ENCODE data around the gene GRHL1.

Gene GRHL1

DNA sequence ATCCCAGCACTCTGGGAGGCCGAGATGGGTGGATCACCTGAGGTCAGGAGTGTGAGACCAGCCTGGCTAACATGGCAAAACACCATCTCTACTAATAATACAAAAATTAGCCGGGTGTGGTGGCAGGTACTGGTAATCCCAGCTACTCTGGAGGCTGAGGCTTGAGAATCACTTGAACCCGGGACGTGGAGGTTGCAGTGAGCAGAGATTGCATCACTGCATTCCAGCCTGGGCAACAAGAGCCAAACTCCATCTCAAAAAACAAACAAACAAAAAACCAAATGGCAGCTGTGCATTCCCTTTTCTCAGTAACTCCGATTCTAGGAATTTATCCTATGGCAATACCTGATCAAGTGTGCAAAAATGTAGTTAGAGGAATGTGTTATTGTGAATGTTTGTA is 4.7 kb upstream of the GRHL1 start:
- DNase-seq (ENCODE audit: low read depth), result no peak
- no peak overlapping the region for H3K4me3 ChIP-seq (ENCODE audit: low read length)
- TF ChIP-seq, protein P1, sequence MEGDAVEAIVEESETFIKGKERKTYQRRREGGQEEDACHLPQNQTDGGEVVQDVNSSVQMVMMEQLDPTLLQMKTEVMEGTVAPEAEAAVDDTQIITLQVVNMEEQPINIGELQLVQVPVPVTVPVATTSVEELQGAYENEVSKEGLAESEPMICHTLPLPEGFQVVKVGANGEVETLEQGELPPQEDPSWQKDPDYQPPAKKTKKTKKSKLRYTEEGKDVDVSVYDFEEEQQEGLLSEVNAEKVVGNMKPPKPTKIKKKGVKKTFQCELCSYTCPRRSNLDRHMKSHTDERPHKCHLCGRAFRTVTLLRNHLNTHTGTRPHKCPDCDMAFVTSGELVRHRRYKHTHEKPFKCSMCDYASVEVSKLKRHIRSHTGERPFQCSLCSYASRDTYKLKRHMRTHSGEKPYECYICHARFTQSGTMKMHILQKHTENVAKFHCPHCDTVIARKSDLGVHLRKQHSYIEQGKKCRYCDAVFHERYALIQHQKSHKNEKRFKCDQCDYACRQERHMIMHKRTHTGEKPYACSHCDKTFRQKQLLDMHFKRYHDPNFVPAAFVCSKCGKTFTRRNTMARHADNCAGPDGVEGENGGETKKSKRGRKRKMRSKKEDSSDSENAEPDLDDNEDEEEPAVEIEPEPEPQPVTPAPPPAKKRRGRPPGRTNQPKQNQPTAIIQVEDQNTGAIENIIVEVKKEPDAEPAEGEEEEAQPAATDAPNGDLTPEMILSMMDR (IDR thresholded peaks at IDR 0.05; ENCODE audit: insufficient read depth, low read depth, low read length, missing control alignments), result no peak

DNA sequence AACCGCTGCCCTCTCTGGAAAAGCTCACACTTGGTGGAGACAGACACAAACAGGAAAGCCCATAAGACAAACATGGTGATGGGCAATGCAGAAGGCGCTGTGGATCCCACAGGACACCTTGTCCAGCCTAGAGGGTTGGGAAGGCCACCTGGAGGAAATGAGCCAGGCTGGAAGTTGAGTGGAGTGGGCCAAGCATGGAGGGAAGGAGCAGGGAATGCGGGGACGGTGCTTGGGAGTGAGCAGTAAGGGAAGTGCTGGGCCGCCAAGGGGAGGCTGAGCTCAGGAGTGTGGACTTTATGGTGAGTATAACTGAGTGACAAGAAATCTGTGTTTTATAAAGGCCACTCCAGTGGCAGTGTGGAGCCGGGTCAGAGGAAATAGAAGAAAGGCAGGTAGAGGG is 2.8 kb upstream of the GRHL1 start:
- TF ChIP-seq, protein P1 (IDR thresholded peaks at IDR 0.05; ENCODE audit: insufficient read depth, low read depth, low read length, missing control alignments), result no peak
- DNase-seq (ENCODE audit: low read depth), result no peak
- H3K4me3 ChIP-seq (ENCODE audit: low read length), result no peak overlapping the region

- no peak for DNase-seq (ENCODE audit: low read depth)
- TF ChIP-seq, protein P1 (IDR thresholded peaks at IDR 0.05; ENCODE audit: insufficient read depth, low read depth, low read length, missing control alignments), result no peak
- H3K4me3 ChIP-seq (ENCODE audit: low read length), result no peak overlapping the region
Observed at GRCh38 chr2:9949239-9949991, 2.1 kb upstream of the GRHL1 start.

- H3K4me3 ChIP-seq (ENCODE audit: low read length), result no peak overlapping the region
- TF ChIP-seq, protein P1 (IDR thresholded peaks at IDR 0.05; ENCODE audit: insufficient read depth, low read depth, low read length, missing control alignments), result no peak
- DNase-seq (ENCODE audit: low read depth), result no peak
Observed at GRCh38 chr2:9949992-9950520, 1.4 kb upstream of the GRHL1 start.

DNA sequence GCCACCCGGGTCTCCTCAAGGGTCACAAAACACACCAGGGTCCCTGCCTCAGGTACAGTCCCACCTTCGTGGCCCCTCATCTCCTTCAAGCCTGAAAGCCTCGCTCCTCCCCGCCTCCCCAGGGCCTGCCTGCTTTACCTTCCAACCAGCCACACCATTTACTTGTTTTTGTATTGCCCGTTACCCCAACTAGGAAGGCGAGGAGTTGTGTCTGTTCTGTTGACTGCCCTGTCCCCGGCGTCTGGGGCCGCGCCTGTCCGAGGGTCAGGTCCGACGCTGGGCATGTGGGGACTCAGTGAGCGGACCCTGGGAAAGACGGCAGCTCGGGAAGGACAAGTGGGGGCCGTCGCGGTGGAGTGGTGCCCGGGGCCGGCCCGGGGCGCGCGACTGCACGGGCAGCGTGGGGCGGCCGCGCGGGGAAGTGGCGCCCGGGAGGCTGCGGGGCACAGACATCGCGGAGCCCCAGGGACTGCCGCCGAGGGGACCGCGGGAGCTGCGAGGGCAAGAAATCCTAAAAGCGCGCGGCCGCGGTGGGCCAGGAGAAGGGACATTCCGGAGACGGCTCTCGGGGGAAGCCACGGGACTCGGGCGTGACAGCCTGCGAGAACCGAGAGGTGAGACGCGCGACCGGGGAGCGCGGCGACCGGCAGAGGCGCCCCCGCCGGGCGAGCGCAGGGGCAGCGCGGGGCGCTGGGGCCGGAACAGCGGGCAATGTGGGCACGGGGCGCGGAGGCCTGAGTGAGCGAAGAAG is 797 bp upstream of the GRHL1 start:
- H3K4me3 ChIP-seq (ENCODE audit: low read length), result peak overlapping the region; percentile 50
- TF ChIP-seq, protein P1 (IDR thresholded peaks at IDR 0.05; ENCODE audit: insufficient read depth, low read depth, low read length, missing control alignments), result no peak
- DNase-seq (ENCODE audit: low read depth), result peak; percentile 44

- no peak for DNase-seq (ENCODE audit: low read depth)
- TF ChIP-seq, protein P1 (IDR thresholded peaks at IDR 0.05; ENCODE audit: insufficient read depth, low read depth, low read length, missing control alignments), result no peak
Observed at GRCh38 chr2:9951272-9951521, 296 bp upstream of the GRHL1 start.

More at GRCh38 chr2:9951272-9951521, 296 bp upstream of the GRHL1 start:
- H3K4me3 ChIP-seq (ENCODE audit: low read length), result peak overlapping the region; percentile 50
